Lung (tissue), 12 donors: ENCODE results near the gene PARP4. TPM values are rescaled to one million over a fixed set of nuclear protein-coding genes. Genes with fewer than 3 reads are reported as not detected.
"Not testable (repeated sequence)": the region's sequence is repeated elsewhere in the genome, so short reads cannot be mapped to it uniquely, and the experiment has no call there.

Experiments used
- ATAC-seq: fragments of 200-7000 bp; cut with Tn5 transposase; one replicate; pipeline ENCODE4 v1.9.1; 2020; ENCODE audit warnings: moderate number of reproducible peaks; ENCODE audit not compliant: insufficient read depth, low FRiP score
- DNase-seq, 3 donors: peaks; one replicate each; pipeline ENCODE4 v3.0.0-alpha.2; 2013 to 2017
- H3K27ac ChIP-seq, 2 donors: one replicate each; pipeline ENCODE4 v1.5.1; 2013; ENCODE audit warnings: mild to moderate bottlenecking in 2 of 2, moderate library complexity in 2 of 2, control low read depth in 1 of 2, inconsistent platforms in 1 of 2, low read depth in 1 of 2, low read length in 1 of 2
- H3K27me3 ChIP-seq, 3 donors: one replicate each; pipeline ENCODE4 v1.5.1; 2013; ENCODE audit warnings: low read length in 2 of 3; ENCODE audit not compliant: control insufficient read depth in 3 of 3, insufficient read depth in 3 of 3
- H3K36me3 ChIP-seq, 4 donors: one replicate each; pipeline ENCODE4 v1.5.1; 2013; ENCODE audit warnings: low read length in 4 of 4, mild to moderate bottlenecking in 1 of 4, moderate library complexity in 1 of 4; ENCODE audit not compliant: control insufficient read depth in 4 of 4, insufficient read depth in 4 of 4
- H3K4me1 ChIP-seq, 5 donors: one replicate each; pipeline ENCODE4 v1.5.1; 2013; ENCODE audit warnings: low read length in 5 of 5, mild to moderate bottlenecking in 2 of 5, moderate library complexity in 1 of 5; ENCODE audit not compliant: control insufficient read depth in 5 of 5, insufficient read depth in 5 of 5
- H3K4me3 ChIP-seq: one replicate; pipeline ENCODE4 v1.5.1; 2013; ENCODE audit warnings: mild to moderate bottlenecking, control low read depth, moderate library complexity
- H3K9ac ChIP-seq, 2 donors: one replicate each; pipeline ENCODE4 v1.5.1; 2013; ENCODE audit warnings: low read length in 2 of 2, control low read depth in 1 of 2; ENCODE audit not compliant: insufficient read depth in 1 of 2
- H3K9me3 ChIP-seq, 4 donors: one replicate each; pipeline ENCODE4 v1.5.1; 2013; ENCODE audit warnings: low read length in 3 of 4, mild to moderate bottlenecking in 1 of 4, moderate library complexity in 1 of 4; ENCODE audit not compliant: control insufficient read depth in 4 of 4, insufficient read depth in 3 of 4
- CTCF ChIP-seq: IDR thresholded peaks from 2 replicates; pipeline ENCODE4 v1.5.1; 2012; ENCODE audit warnings: mild to moderate bottlenecking; ENCODE audit errors: control extremely low read depth, extremely low read depth
- WGBS, 2 donors: extraction: QIAGEN DNeasy Blood & Tissue Kit; methylation state at CpG; one replicate each; pipeline ENCODE4 v1.1.7; 2013; 5-methylcytosine and 5-hydroxymethylcytosine counted together
- polyA plus RNA-seq, 2 donors: library from polyadenylated mRNA; stranded (reverse); fragments of 200-250 nt; gene quantifications; one replicate each; pipeline ENCODE4 v1.2.1, GENCODE V29; 2013
- total RNA-seq, 2 donors: library from RNA; depleted of rRNA in 1 of 2; stranded (reverse); fragments of >200 nt in 1 of 2; gene quantifications; one replicate each; pipeline ENCODE4 v1.2.1, GENCODE V29; 2014 to 2021
- donor health status: control.
- donor health status: control.
- donor health status: Bipolar disorder and iron deficiency.
- donor health status: healthy.
- donor health status: DM: yes; HTN: yes; CAD: no.

PARP4 gene
- total and polyA plus RNA-seq, 4 donors = 18.4 to 61.1 (median 46.2) TPM

- Histone ChIP-seq H3K9me3 (no peaks in the 10 kb centered on the region), H3K4me3 (no peak overlapping the region), H3K4me1 (no peaks in the 10 kb centered on the region), H3K27ac (no peak overlapping the region), H3K27me3 (no peaks in the 10 kb centered on the region), H3K9ac (no peak overlapping the region), H3K36me3 (peaks cover 4 to 34% (median 12%) of the 10 kb centered on the region in 4 donors)
- TF ChIP-seq CTCF = no peak
- DNase-seq = no peak
- 89 to 91% methylated on average over 4 of the region's 4 CpGs for WGBS, 2 donors
- no peak for ATAC-seq
Measured at GRCh38 chr13:24443366-24443765, 69.2 kb downstream of the PARP4 start.

GRCh38 chr13:24426045-24426444 lies 86.5 kb downstream of the PARP4 start:
- H3K4me1 ChIP-seq, DNase-seq, H3K4me3 ChIP-seq, H3K27me3 ChIP-seq, H3K27ac ChIP-seq, H3K9me3 ChIP-seq, H3K9ac ChIP-seq, ATAC-seq: not testable (repeated sequence)
- WGBS, 2 donors = 92 to 97% methylated on average over 3 of the region's 3 CpGs
- peaks cover 15 to 25% (median 17%) of the 10 kb centered on the region in 4 donors for H3K36me3 ChIP-seq

- ATAC-seq, H3K9me3 ChIP-seq, H3K4me3 ChIP-seq, H3K27me3 ChIP-seq, H3K4me1 ChIP-seq, H3K27ac ChIP-seq, H3K9ac ChIP-seq: not testable (repeated sequence)
- DNase-seq = peak in 1 of 3 donors; percentile 1
- H3K36me3 ChIP-seq = peaks cover 9 to 22% (median 18%) of the 10 kb centered on the region in 4 donors
- 76 to 79% methylated on average over 6 of the region's 6 CpGs for WGBS, 2 donors
Measured at GRCh38 chr13:24419668-24420067, 92.9 kb downstream of the PARP4 start.

- Histone ChIP-seq H3K27ac (no peak overlapping the region), H3K4me3 (no peak overlapping the region), H3K9me3 (no peaks in the 10 kb centered on the region), H3K36me3 (no peaks in the 10 kb centered on the region), H3K4me1 (no peaks in the 10 kb centered on the region), H3K9ac (no peak overlapping the region), H3K27me3 (no peaks in the 10 kb centered on the region)
- no peak for TF ChIP-seq CTCF
- 68 to 72% methylated on average over 3 of the region's 3 CpGs for WGBS, 2 donors
- no peak for ATAC-seq
- no peak for DNase-seq
Measured at GRCh38 chr13:24407844-24408243, 104.7 kb downstream of the PARP4 start.

GRCh38 chr13:24406524-24406923 lies 106.1 kb downstream of the PARP4 start:
- no peak for DNase-seq
- WGBS, 2 donors = 96 to 97% methylated on average over 4 of the region's 4 CpGs
- no peaks in the 10 kb centered on the region for H3K27me3 ChIP-seq
- H3K27ac ChIP-seq = no peak overlapping the region
- H3K9ac ChIP-seq = no peak overlapping the region
- no peaks in the 10 kb centered on the region for H3K9me3 ChIP-seq
- no peaks in the 10 kb centered on the region for H3K4me1 ChIP-seq
- no peak overlapping the region for H3K4me3 ChIP-seq
- no peak for ATAC-seq
- TF ChIP-seq CTCF = no peak
- no peaks in the 10 kb centered on the region for H3K36me3 ChIP-seq
